Measurements from ENCODE around the gene CSF2.

CSF2 gene

DNA sequence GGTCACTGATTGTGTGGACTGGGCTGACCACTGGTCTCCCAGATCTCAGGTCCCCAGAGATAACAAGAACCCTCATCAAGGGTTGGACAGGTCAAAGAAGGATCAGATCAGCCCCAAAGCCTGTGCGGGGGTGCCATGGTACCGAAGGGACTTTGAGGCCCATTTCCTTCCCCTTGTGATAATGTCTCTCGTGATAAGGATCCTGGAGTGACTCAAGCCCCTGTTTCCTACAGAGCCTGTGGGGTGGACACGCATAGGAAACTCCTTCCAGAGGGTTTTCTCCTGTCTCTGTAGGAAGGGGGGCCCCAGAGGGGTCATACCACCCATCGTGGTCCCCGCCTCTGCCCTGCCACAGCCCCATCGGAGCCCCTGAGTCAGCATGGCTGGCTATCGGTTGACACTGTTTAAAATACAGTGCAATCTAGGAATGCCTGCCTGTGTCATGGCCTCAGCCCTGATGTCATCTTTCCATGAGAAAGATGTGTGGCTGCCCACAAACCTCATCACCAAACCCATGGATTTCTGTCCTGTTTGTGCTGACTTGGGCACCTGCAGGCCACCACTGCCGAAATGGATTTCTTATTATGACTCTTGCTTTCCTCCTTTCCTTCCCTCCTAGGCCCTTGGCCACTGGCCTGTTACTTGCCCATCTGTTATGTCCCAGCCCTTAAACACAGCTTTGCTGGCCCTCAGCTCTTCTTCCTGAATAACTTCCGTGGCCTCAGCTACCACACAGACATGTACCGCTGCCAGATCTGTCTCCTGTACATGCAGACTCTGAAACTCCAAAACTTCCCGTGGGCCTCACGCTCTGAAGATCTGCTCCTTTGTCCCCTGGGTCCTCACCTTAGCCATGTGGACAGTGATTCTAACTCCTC, 2.9 kb upstream of the CSF2 start:
- DNase-seq, result no peak

- DNase-seq, result no peak
These were observed 2.3 kb upstream of the CSF2 start for GRCh38 chr5:132071338-132071707.

GRCh38 chr5:132072070-132072469, 1.5 kb upstream of the CSF2 start:
- DNase-seq, result no peak

DNA sequence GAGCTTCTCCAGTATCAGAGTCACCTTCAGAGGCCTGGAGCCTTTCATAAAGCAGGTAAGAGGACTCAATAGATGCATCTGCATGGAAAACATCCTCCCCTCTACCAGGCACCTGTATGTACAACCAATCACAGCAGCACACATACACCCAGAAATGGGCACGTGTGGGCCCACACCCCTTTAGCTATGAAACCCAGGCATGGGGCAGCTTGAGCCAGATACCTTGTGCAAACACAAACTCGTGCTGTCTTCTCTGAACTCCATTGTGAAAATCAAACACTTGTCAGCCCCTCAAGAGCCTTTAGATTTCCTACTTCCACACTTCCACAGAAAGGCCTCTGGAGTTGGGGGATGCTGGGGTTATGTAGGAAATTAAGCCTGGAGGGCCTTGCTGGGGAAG, 1.1 kb upstream of the CSF2 start:
- no peak for DNase-seq

- DNase-seq, result no peak
These were observed 642 bp downstream of the CSF2 start for GRCh38 chr5:132074091-132074771.

- no peak for DNase-seq
These were observed 1.5 kb downstream of the CSF2 start for GRCh38 chr5:132074772-132075718.

GRCh38 chr5:132075719-132076077, 2.1 kb downstream of the CSF2 start:
- DNase-seq, result no peak

DNA sequence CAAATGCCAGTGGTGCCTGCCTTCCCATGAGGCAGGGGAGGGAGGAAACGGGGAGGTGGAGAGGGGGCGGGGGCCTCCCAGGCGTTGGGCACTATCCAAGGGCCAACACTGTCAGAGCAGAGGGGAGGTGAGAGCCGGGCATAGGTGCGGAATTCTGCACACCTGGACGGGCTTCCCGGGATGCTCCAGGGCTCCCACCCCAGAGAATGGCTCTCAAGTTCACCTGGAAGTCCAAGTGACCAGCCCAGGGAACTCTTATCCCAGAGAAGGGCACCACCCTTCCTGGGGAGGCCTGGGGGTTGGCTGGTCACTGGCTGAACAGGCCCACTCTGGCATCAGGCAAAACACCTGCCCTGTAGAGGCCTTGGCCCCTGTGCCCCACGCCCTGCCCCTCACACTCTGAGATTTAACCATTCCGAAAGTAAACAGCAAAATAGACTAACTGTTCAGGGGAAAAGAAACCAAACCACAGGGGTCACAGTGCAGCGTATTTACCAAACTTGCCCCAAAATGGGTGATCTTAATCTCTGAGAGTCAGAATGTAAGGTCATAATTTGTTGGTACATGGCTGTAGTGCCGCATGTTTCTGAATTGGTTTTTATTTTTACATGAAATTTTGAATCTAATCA, 2.7 kb downstream of the CSF2 start:
- DNase-seq, result no peak

DNA sequence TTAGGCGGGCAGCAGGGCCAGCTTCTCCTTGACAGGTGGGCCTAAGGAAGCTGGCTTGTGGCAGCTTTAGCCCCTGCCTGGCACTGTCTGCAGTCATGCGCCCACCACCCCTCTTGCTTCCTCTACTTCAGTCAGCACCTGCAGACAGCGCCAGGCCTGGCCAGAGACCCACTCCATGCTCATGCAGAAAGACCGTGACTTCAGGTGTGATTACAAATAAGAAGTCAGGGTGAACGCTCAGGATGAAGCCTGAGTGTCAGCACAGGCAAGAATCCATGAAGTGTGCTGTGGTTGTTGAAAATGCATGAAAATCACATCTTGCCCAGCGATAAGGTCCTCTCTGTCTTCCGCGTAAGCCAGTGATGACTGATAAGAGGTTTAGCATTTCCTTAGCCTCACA, 3.4 kb downstream of the CSF2 start:
- DNase-seq, result no peak

DNA sequence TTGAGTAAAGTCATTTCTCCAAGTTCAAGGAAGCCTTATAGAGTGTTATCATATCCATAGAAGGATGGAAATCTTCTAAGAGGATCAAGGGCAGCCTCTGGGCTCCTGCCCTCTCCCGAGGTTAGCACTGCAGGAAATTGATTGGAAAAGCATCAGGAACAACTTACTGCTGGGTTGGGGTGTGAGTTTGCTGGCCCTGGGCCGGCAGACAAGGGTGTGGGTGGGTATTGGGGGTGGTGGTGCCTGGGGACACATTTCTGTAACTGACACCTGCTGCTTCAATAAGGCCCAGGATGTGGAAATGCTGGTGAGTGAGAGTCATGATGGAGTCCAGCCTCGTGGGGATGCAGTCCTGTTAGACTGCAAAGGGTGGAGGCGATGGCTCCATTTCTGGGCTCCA, 5.5 kb downstream of the CSF2 start:
- DNase-seq, result no peak

DNA sequence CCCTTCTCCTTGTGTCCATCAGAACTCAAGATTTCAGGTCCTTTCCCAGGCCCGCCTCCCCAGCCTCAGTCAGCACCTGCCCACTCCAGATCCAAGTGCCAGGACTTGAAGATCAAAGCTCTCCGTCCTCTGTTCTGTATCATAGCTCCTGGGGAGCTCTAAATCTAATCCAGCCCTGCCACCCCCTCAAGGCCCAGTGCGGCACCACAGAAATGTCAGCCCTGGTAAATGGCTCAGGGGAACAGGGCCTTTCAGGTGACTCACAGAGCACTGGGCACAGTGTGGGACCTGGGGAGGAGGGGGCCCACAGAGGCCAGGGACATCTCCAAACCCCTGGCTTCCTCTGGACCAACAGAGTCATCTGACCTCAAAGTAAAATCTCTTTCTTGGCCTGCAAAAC, 6.0 kb downstream of the CSF2 start:
- DNase-seq, result no peak

GRCh38 chr5:132080595-132080994, 7.0 kb downstream of the CSF2 start:
- no peak for DNase-seq

- no peak for DNase-seq
These were observed 7.9 kb downstream of the CSF2 start for GRCh38 chr5:132081458-132081857.

DNA sequence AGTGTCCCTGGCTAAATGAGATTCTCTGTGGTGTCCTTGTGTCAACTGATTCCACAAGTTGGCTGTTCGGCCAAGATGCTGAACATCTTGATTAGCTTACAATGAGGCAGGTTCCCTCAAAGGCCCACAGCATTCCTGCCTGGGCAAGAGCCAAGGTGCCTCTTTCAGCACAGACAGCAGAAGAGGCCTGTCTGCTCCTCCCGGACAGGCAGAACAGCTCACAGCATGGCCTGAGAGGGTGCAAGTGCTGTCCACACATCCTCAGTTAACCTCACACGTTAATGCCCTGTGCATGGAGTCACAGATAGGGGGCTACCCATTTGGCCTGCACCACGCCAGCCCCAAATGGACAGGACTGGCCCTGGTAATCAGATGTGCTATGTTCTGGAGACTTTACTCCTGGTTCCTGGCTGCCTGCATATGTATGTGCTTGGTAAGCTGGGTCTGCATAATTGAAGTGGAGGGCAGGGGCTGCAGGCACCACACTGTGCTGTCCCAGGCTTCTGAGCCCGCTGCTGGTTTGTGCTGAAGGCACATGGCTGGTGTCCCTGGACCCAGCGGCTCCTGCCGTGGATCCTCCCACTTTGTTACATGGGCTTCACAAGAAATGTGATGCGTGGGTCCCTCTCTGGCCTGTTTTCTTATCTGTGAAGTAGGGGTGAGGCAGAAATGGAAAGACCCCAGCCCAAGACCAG, 8.9 kb downstream of the CSF2 start:
- DNase-seq, result no peak

GRCh38 chr5:132083071-132083678, 9.6 kb downstream of the CSF2 start:
- DNase-seq, result no peak

DNA sequence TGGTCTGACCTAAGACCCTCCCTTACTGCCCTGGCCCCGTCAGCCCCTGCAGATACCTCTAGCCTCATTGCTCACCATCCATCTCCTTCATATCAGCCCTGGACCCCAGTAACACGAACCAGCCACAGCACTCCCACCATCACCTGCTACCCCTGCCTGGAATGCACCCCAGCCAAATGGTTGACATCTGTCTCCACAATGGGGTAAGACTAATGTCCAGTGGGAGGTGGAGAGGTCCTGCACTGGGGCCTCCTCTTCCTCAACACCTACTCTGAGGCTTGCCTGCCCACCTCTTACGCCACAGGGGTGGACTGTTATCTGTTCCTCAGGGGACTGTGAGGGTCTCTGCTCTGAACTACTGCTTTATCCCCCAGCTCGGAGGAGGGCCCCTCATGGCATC, 12.1 kb downstream of the CSF2 start:
- DNase-seq, result no peak

GRCh38 chr5:132086277-132086794, 12.7 kb downstream of the CSF2 start:
- DNase-seq, result no peak

- no peak for DNase-seq
These were observed 13.6 kb downstream of the CSF2 start for GRCh38 chr5:132087176-132087575.

GRCh38 chr5:132087661-132088060, 14.1 kb downstream of the CSF2 start:
- DNase-seq, result no peak

DNA sequence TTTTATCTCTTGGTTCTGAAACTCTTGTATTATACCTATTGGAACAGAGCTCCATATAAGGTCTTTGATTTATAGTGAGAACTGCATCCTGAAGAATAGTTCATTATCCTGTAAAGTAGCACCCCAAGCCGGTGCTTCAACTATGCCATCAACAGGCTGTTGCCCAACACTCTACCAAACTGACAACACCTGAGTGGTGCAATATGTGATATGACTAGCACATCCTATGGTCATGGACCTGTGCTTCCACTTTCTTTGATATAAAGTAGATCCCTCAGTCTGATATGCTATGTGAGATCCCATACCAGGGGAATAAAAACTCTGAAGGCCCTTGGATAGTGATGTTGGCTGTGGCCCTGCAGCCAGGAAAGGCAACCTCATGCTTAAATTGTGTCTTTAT, 15.8 kb downstream of the CSF2 start:
- DNase-seq, result no peak

DNA sequence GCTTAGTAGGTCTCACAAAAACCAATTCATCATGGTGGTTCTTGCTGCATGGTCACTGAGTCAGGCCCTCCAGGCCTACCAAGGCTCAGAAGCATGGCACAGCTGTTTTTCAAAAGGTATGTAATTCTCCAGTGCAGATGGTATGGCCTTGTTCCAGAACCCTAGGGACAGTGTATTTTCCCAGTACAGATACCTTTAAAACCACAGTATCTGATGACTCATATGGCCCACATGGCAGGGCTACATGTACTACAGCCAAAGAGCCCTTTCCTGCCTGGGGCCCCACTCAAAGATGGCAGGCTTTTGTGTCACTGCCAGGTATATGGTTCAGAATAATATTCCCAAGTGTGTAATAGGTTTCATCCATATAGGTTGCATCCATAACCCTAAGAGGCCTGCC, 16.5 kb downstream of the CSF2 start:
- DNase-seq, result no peak

- DNase-seq, result no peak
These were observed 19.7 kb downstream of the CSF2 start for GRCh38 chr5:132093271-132093670.

Data from NCI-H1436 treated with DMSO at 0.1 percent for 48 hours (cell line).